Measurements from ENCODE around the gene KRTAP19-8.

Gene KRTAP19-8

GRCh38 chr21:31041295-31042079 lies 3.2 kb upstream of the KRTAP19-8 start:
- TF ChIP-seq REST (IDR thresholded peaks at IDR 0.05; ENCODE audit: insufficient replicate concordance, low read depth), result no peak
- no peak for TF ChIP-seq POLR2AphosphoS5 (IDR thresholded peaks at IDR 0.05; ENCODE audit: low read depth)
- TF ChIP-seq, protein P1, sequence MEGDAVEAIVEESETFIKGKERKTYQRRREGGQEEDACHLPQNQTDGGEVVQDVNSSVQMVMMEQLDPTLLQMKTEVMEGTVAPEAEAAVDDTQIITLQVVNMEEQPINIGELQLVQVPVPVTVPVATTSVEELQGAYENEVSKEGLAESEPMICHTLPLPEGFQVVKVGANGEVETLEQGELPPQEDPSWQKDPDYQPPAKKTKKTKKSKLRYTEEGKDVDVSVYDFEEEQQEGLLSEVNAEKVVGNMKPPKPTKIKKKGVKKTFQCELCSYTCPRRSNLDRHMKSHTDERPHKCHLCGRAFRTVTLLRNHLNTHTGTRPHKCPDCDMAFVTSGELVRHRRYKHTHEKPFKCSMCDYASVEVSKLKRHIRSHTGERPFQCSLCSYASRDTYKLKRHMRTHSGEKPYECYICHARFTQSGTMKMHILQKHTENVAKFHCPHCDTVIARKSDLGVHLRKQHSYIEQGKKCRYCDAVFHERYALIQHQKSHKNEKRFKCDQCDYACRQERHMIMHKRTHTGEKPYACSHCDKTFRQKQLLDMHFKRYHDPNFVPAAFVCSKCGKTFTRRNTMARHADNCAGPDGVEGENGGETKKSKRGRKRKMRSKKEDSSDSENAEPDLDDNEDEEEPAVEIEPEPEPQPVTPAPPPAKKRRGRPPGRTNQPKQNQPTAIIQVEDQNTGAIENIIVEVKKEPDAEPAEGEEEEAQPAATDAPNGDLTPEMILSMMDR (IDR thresholded peaks at IDR 0.05; ENCODE audit: insufficient read depth, low read length), result no peak
- TF ChIP-seq GABPA (IDR thresholded peaks at IDR 0.05; ENCODE audit: low read depth), result no peak
- no peak for TF ChIP-seq SPI1 (IDR thresholded peaks at IDR 0.05; ENCODE audit: borderline replicate concordance, low read depth)
- no peak overlapping the region for H3K27ac ChIP-seq (replicated peaks)
- no peak for DNase-seq (ENCODE audit: low read depth in 1 of 2, low spot score in 1 of 2)
- H3K27me3 ChIP-seq (ENCODE audit: insufficient read depth, poor library complexity, severe bottlenecking), result no peaks in the 10 kb centered on the region
- no peak overlapping the region for H3K4me3 ChIP-seq (replicated peaks; ENCODE audit: insufficient read depth, low read length)

DNA sequence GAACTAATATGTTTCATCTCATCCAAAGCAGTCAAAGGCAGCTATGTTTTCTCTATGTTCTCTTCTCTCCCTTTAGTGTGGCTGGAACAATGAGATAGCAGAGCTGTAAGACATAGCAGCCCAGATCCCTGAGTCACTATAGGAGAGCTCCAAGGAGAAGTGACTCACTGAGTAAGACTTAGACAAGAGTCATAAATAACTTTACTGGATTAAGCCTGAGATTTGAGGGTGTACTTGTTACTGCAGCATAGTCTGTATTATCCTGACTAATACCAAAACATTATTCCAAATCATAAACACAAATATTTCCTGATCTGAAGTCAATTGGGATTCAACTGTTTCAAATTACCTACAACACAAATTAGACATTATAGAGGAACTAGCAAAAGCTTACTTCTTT lies 3.9 kb downstream of the KRTAP19-8 start:
- TF ChIP-seq POLR2AphosphoS5 (IDR thresholded peaks at IDR 0.05; ENCODE audit: low read depth), result no peak
- TF ChIP-seq SPI1 (IDR thresholded peaks at IDR 0.05; ENCODE audit: borderline replicate concordance, low read depth), result no peak
- Histone ChIP-seq H3K4me3 (replicated peaks; ENCODE audit: insufficient read depth, low read length) (no peak overlapping the region), H3K27ac (replicated peaks) (no peak overlapping the region), H3K27me3 (ENCODE audit: insufficient read depth, poor library complexity, severe bottlenecking) (no peaks in the 10 kb centered on the region)
- DNase-seq (ENCODE audit: low read depth in 1 of 2, low spot score in 1 of 2), result no peak

GRCh38 chr21:31030367-31031106 lies 7.7 kb downstream of the KRTAP19-8 start:
- Histone ChIP-seq H3K27me3 (ENCODE audit: insufficient read depth, poor library complexity, severe bottlenecking) (no peaks in the 10 kb centered on the region), H3K27ac (replicated peaks) (no peak overlapping the region), H3K4me3 (replicated peaks; ENCODE audit: insufficient read depth, low read length) (no peak overlapping the region)
- TF ChIP-seq REST (IDR thresholded peaks at IDR 0.05; ENCODE audit: insufficient replicate concordance, low read depth), result no peak
- TF ChIP-seq, protein P1 (IDR thresholded peaks at IDR 0.05; ENCODE audit: insufficient read depth, low read length), result no peak
- TF ChIP-seq GABPA (IDR thresholded peaks at IDR 0.05; ENCODE audit: low read depth), result no peak
- TF ChIP-seq SPI1 (IDR thresholded peaks at IDR 0.05; ENCODE audit: borderline replicate concordance, low read depth), result no peak
- TF ChIP-seq POLR2AphosphoS5 (IDR thresholded peaks at IDR 0.05; ENCODE audit: low read depth), result no peak
- no peak for DNase-seq (ENCODE audit: low read depth in 1 of 2, low spot score in 1 of 2)

DNA sequence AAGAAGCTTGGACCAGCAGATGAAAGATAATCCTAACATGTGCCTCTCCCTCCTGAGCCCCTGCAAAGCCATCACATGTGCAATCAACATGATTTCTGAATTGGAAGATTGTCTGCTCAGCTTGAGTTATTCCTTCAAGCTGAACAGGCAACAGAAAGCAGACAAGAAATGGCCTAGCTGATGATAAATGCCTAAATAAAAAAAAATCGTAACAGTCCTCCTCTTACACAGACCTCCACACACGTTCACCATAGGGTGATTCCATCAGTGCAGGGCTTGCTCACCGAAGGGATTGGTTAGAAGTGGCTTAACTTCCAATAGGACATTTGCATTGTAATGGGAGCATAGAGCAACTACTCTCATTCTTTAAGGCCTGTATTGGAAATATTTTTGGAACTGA lies 14.6 kb downstream of the KRTAP19-8 start:
- TF ChIP-seq SPI1 (IDR thresholded peaks at IDR 0.05; ENCODE audit: borderline replicate concordance, low read depth), result no peak
- no peak for TF ChIP-seq POLR2AphosphoS5 (IDR thresholded peaks at IDR 0.05; ENCODE audit: low read depth)
- TF ChIP-seq GABPA (IDR thresholded peaks at IDR 0.05; ENCODE audit: low read depth), result no peak
- TF ChIP-seq, protein P1 (IDR thresholded peaks at IDR 0.05; ENCODE audit: insufficient read depth, low read length), result no peak
- TF ChIP-seq REST (IDR thresholded peaks at IDR 0.05; ENCODE audit: insufficient replicate concordance, low read depth), result no peak
- Histone ChIP-seq H3K27ac (replicated peaks) (no peak overlapping the region), H3K4me3 (replicated peaks; ENCODE audit: insufficient read depth, low read length) (no peak overlapping the region), H3K27me3 (ENCODE audit: insufficient read depth, poor library complexity, severe bottlenecking) (no peaks in the 10 kb centered on the region)
- DNase-seq (ENCODE audit: low read depth in 1 of 2, low spot score in 1 of 2), result no peak
